K562 (cell line): ENCODE measurements around the gene MMAB. TPM values are rescaled to one million over a fixed set of nuclear protein-coding genes. Genes with fewer than 3 reads are reported as not detected.

ENCODE experiments used
- ATAC-seq: fragments of 200-7000 bp; cut with Tn5 transposase; 3 replicates; pipeline ENCODE4 v1.9.1; 2020; ENCODE audit warnings: moderate library complexity
- BruUV-seq: library from RNA; stranded (reverse); fragments of 400-500 nt; replicated peaks from 2 replicates; lab custom pipeline; 2021; lab: Mats Ljungman, UMichigan
- CTCF ChIA-PET: fragments of 300-600 bp; formaldehyde crosslinking; extraction: SDS; loops from one replicate; lab custom pipeline; 2021; ENCODE audit warnings: low intra/inter-chr PET ratio; lab: Yijun Ruan, JAX
- POLR2A ChIA-PET: fragments of 300-600, 350-650 bp; sonication (Branson Sonifier 250); formaldehyde crosslinking; extraction: SDS; loops from one replicate; lab custom pipeline; 2021; ENCODE audit warnings: antibody characterized with exemption, inconsistent platforms; lab: Yijun Ruan, JAX
- DNase-seq, 4 experiments: peaks; one replicate each; pipeline versions ENCODE4 v3.0.0 to v3.0.0-alpha.2; 2011 to 2018; ENCODE audit warnings: low spot score in 3 of 4, mixed read lengths in 3 of 4; ENCODE audit errors: extremely low read depth in 1 of 4
- FAIRE-seq: peaks from 2 replicates; lab custom pipeline; 2011; peaks lifted over from hg19 to GRCh38; lab: Jason Lieb, UNC
- H2AFZ ChIP-seq: 2 replicates; pipeline ENCODE4 v1.6.0; 2011; ENCODE audit warnings: low read depth, low read length, control low read depth, inconsistent platforms
- H3K27ac ChIP-seq: fragments of 200-600 bp; 3 replicates; pipeline ENCODE4 v1.8.0; 2011; ENCODE audit warnings: low read depth, mild to moderate bottlenecking, control low read depth, inconsistent platforms, low read length, moderate library complexity, mixed read lengths; ENCODE audit errors: extremely low read depth
- H3K27me3 ChIP-seq, 2 experiments: fragments of 300-600 bp in 1 of 2; 2 replicates in 1 of 2; 3 replicates in 1 of 2; pipeline versions ENCODE4 v1.6.0 to v1.8.0; 2011; ENCODE audit warnings: inconsistent platforms in 2 of 2, low read length in 2 of 2, mild to moderate bottlenecking in 1 of 2, mixed read lengths in 1 of 2, moderate library complexity in 1 of 2; ENCODE audit not compliant: control insufficient read depth in 2 of 2, insufficient read depth in 2 of 2
- H3K36me3 ChIP-seq: fragments of 300-600 bp; 3 replicates; pipeline ENCODE4 v1.8.0; 2011; ENCODE audit warnings: mild to moderate bottlenecking, low read length, inconsistent platforms; ENCODE audit not compliant: control insufficient read depth, insufficient read depth
- H3K4me1 ChIP-seq, 2 experiments: fragments of 200-600 bp in 1 of 2; replicated peaks in 1 of 2; 2 replicates in 1 of 2; 3 replicates in 1 of 2; pipeline versions ENCODE4 v1.5.1 to v1.8.0; 2011; ENCODE audit warnings: inconsistent platforms in 2 of 2, low read length in 2 of 2, mild to moderate bottlenecking in 1 of 2, mixed read lengths in 1 of 2, moderate library complexity in 1 of 2; ENCODE audit not compliant: control insufficient read depth in 2 of 2, insufficient read depth in 2 of 2
- H3K4me2 ChIP-seq: 2 replicates; pipeline ENCODE4 v1.6.1; 2011; ENCODE audit warnings: low read length, control low read depth, inconsistent platforms, mixed read lengths; ENCODE audit not compliant: insufficient read depth
- H3K4me3 ChIP-seq: fragments of 200-600 bp; sonication (generic), shearing (Covaris generic); 2 replicates; pipeline ENCODE4 v1.5.1; 2016; ENCODE audit warnings: control low read depth, inconsistent platforms
- H3K79me2 ChIP-seq: fragments of 200-600 bp; 3 replicates; pipeline ENCODE4 v1.8.0; 2011; ENCODE audit warnings: low read length, inconsistent platforms; ENCODE audit not compliant: control insufficient read depth, insufficient read depth
- H3K9ac ChIP-seq, 2 experiments: 2 replicates each; pipeline versions ENCODE4 v1.6.0 to v1.6.1; 2011; ENCODE audit warnings: low read depth in 2 of 2, low read length in 2 of 2, control low read depth in 1 of 2, inconsistent platforms in 1 of 2, mild to moderate bottlenecking in 1 of 2, mixed read lengths in 1 of 2; ENCODE audit not compliant: insufficient read depth in 1 of 2
- H3K9me1 ChIP-seq: one replicate; pipeline ENCODE4 v1.6.0; 2011; ENCODE audit warnings: inconsistent platforms, mild to moderate bottlenecking, low read length, moderate library complexity; ENCODE audit not compliant: control insufficient read depth, insufficient read depth
- H3K9me3 ChIP-seq: replicated peaks from 2 replicates; pipeline ENCODE4 v1.5.1; 2011; ENCODE audit warnings: low read depth, low read length, inconsistent platforms; ENCODE audit not compliant: control insufficient read depth, insufficient read depth
- H4K20me1 ChIP-seq: replicated peaks from 2 replicates; pipeline ENCODE4 v1.6.1; 2011; ENCODE audit warnings: low read length, inconsistent platforms, mixed read lengths; ENCODE audit not compliant: control insufficient read depth, insufficient read depth
- RBBP5 ChIP-seq: fragments of 200-600 bp; sonication (generic); IDR thresholded peaks from 2 replicates; pipeline ENCODE4 v1.6.1; 2012; ENCODE audit warnings: borderline replicate concordance, mild to moderate bottlenecking, low read length, control low read depth, inconsistent platforms; ENCODE audit not compliant: insufficient read depth, poor library complexity, severe bottlenecking
- WGBS: fragments of 100-300 bp; shearing (Covaris generic); methylation state at CpG from one replicate; pipeline ENCODE4 v1.1.6; 2016; ENCODE audit warnings: low coverage, mixed read lengths; ENCODE audit not compliant: insufficient coverage; ENCODE audit errors: missing lambda C conversion rate; 5-methylcytosine and 5-hydroxymethylcytosine counted together
- in situ Hi-C: fragments of 300-500 bp; cut with MboI; formaldehyde crosslinking; loops from 4 replicates; pipeline ENCODE4 v1.15.0; 2018; ENCODE audit warnings: inconsistent platforms, mixed read lengths
- intact Hi-C: fragments of 100-400 bp; cut with micrococcal nuclease; formaldehyde crosslinking; loops from 2 replicates; pipeline ENCODE4 v1.14.2; 2022
- polyA plus RNA-seq, 8 experiments: library from polyadenylated mRNA; depleted of rRNA in 4 of 8; stranded (reverse) in 5 of 8; unstranded in 3 of 8; fragments of >200 nt; fragmentation: Nextera tagmentation in 2 of 8; fragmentation: Illumina TruSeq in 1 of 8; extraction: Ambion mirVana in 2 of 8; extraction: Trizol in 1 of 8; gene quantifications; 2 replicates each; pipeline versions ENCODE4 v1.2.1 to v1.2.3, GENCODE V29; 2011 to 2014; ENCODE audit warnings: inconsistent platforms in 1 of 8, missing spikeins in 1 of 8
- total RNA-seq, 7 experiments: library from RNA; depleted of rRNA in 6 of 7; stranded (reverse); fragments of >200 nt in 6 of 7; fragmentation: Illumina TruSeq in 2 of 7; extraction: Trizol in 2 of 7; gene quantifications; 2 replicates each; pipeline versions ENCODE4 v1.2.1 to v1.2.3, GENCODE V29; 2011 to 2021; ENCODE audit warnings: low replicate concordance in 1 of 7
- TF ChIP-seq, protein P1 (sequence below), 2 experiments: IDR thresholded peaks in 1 of 2; conservative IDR thresholded peaks in 1 of 2; 2 replicates each; pipeline ENCODE4 v1.6.1; 2016; ENCODE audit warnings: low read depth in 2 of 2, mild to moderate bottlenecking in 1 of 2, missing compliant biosample characterization in 1 of 2, missing genetic modification characterization in 1 of 2, moderate library complexity in 1 of 2

Gene MMAB
- total and polyA plus RNA-seq, 9 of the 15 experiments (the other 6 are each of a cell fraction or from before 2014, with no cell fraction given): 9.5 to 76.1 (median 46.2) TPM

- POLR2A ChIA-PET: interaction anchor here (1.6 kb wide), 1 partner anchor 35 kb away, joined by 3 read pairs; no protein-coding TSS in a partner anchor
- CTCF ChIA-PET: no interaction called here
- Histone ChIP-seq H3K4me2 (no peak overlapping the region), H3K27me3 (peaks cover 27 to 60% of the 10 kb centered on the region in 2 experiments; a peak in 4 of 5 replicates), H3K4me3 (no peak overlapping the region), H3K79me2 (no peaks in the 10 kb centered on the region), H3K9ac (no peak overlapping the region), H4K20me1 (peaks cover 14% of the 10 kb centered on the region; the same call in 1 of the 2 replicates), H3K9me1 (no peaks in the 10 kb centered on the region), H2AFZ (no peak overlapping the region), H3K27ac (no peak overlapping the region), H3K36me3 (no peaks in the 10 kb centered on the region), H3K4me1 (peaks cover 0 to 3% of the 10 kb centered on the region in 2 experiments; a peak in 1 of 5 replicates), H3K9me3 (no peaks in the 10 kb centered on the region)
- FAIRE-seq (no peak), ATAC-seq (no peak), DNase-seq (no peak)
- in situ Hi-C loops (no loop called here), intact Hi-C loops (no loop called here)
- WGBS: 4% methylated on average over 22 of the region's 22 CpGs
- no peak for TF ChIP-seq RBBP5
- TF ChIP-seq, protein P1, sequence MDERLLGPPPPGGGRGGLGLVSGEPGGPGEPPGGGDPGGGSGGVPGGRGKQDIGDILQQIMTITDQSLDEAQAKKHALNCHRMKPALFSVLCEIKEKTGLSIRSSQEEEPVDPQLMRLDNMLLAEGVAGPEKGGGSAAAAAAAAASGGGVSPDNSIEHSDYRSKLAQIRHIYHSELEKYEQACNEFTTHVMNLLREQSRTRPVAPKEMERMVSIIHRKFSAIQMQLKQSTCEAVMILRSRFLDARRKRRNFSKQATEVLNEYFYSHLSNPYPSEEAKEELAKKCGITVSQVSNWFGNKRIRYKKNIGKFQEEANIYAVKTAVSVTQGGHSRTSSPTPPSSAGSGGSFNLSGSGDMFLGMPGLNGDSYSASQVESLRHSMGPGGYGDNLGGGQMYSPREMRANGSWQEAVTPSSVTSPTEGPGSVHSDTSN (CRISPR knock-in tag; IDR thresholded peaks at IDR 0.05; ENCODE audit: low read depth): no peak
- TF ChIP-seq, protein P1 (tag; conservative IDR thresholded peaks at IDR 0.05; ENCODE audit: low read depth): 0 out of 2 replicates have a peak, but pooled peaks have one; percentile 18
- no TSS peak for BruUV-seq
Measured at GRCh38 chr12:109621901-109622364, 48.6 kb upstream of the MMAB start.
